GM21528 (cell line): ENCODE data around the gene MGA.

Source experiments
- ATAC-seq: cut with Tn5 transposase; IDR thresholded peaks from one replicate; pipeline ENCODE4 v1.9.1; 2021; ENCODE audit warnings: mild to moderate bottlenecking, moderate library complexity; ENCODE audit not compliant: unreplicated experiment, low FRiP score

The MGA gene

GRCh38 chr15:41656188-41656587, 4.0 kb upstream of the MGA start:
- ATAC-seq: no peak

DNA sequence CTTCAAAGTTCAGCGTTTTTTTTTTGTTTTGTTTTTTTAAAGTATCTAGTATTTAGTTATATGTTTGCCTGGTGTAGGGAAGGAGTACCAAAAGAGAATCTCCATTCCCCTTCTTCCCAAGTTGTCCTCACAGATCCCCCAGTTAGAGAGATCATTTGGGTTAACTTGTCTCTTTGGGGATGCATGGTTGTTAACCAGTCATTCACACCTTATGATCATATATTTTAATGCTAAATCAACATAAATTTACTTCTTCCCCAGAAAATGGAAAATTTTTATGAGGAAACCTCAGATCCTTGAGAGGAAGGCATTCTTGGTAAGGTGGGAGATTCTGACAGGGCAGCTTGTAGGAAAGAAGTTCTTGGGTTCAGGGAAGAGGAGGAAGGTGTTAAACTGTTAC, 1.5 kb upstream of the MGA start:
- ATAC-seq: no peak

GRCh38 chr15:41659190-41659589, 1.0 kb upstream of the MGA start:
- ATAC-seq: no peak

DNA sequence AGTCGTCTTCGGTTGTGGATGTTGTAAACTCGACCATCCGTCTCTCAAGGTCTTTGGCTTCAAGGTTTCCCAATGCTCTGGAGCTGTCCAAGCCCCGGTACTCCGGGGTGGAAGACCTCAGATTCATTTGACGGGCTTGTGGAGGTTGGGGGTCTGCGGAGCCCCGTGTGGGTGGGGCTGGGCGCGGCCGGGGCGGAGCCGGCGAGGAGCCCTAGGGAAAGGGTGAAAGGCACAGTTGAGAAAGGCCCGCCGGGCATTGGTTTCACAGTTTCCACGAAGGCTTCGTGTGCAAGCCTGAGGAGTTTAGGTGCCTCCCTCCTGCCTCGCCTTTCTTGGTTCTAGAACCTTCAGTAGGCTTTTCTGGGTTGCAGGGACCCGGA, 360 bp upstream of the MGA start:
- no peak for ATAC-seq

DNA sequence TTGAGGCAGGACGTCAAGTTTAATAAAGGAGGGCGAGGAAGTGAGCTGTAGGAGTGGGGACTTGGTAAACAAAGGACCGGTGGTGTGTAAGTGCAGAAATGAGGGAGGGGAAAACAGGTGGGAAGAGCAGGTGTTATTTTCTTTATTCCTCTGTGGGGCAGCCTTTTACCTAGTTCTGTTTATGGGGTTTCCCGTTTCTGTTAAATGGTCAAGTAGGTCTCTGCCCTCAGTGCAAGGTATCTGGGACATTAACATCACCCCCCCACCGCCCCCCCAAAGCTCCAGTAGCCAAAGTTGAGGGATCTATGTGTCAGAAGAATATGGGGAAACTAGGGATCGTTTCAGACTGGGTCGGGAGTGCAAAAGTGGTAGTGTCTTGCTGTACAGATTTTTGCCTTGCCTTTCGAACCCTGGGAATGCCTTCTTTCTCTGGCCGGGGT, 893 bp downstream of the MGA start:
- no peak for ATAC-seq

DNA sequence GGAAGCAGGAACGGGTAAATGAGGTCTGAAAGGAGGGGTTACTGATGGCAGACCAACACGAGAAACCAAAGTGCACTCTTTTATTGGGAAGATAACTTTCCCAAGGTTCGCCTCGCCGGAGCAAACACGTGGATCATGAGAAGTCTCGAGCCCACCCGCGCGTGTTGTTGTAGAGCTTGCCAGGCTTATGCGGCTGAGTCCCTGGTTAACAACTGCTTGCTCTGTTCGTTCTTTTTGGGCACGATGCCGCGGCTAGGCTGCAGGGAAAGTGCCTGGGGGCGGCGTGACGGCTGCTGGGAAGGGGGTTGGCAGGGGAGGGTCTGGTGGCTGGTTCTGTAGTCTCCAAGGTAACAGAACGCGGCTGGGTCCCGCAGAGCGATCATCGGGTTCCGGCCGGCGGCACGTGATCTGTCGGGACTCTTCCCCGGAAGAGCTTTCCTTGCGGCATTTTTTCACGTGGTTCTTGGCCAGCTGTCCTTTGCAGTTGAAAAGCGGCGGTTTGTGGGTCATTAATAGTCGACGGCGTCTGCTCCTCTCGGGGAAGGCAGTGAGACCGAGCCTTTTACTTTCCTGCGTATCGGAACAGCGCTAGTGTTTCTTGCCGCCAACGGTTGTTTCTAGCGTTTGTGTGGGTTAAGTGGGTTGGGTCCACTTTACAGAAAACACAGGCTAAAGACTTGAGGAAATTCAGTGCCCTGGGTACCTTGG, 1.5 kb downstream of the MGA start:
- no peak for ATAC-seq

GRCh38 chr15:41666353-41666920, 6.2 kb downstream of the MGA start:
- ATAC-seq: no peak

GRCh38 chr15:41669701-41670100, 9.5 kb downstream of the MGA start:
- ATAC-seq: no peak

DNA sequence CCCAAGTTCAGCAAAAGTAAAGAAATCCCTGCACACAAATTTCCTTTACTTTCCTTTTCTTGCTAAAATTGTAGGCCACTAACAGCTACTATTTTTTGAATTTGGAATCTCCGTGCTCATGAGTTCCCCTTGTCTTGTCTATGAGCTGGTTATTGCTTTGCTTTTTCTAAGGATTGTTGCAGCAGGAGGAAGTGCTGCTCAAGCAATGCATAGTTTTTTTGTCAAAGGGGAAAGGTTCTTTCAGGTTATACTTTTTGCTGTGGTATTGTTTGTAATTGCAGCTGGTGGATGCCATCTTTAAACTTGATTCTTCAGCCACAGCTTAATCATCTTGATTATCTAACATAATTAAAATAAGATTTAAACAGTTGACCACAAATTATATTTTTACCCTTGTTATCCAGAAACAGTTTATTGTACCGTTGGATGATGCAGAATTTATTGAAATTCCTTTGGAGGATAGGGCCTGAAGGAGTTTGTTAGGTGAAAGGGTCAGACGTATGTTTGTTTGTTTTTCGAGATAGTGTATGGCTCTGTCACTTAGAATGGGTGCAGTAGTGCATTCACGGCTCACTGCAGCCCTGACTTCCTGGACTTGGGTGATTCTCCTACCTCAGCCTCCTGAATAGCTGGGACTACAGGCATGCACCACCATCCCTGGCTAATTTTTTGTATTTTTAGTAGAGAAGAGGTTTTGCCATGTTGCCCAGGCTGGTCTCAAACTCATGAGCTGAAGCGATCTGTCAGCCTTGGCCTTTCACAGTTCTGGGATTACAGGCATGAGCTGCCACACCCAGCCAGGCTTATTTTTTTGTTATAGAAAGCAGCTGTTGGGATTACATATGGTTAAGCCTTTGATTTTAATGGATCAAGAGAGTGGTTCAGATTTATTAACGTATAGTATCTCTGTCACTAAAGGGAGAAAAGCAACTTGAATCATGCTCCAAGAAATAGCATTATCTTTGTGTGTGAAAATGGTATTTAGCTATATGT, 11.7 kb downstream of the MGA start:
- no peak for ATAC-seq

DNA sequence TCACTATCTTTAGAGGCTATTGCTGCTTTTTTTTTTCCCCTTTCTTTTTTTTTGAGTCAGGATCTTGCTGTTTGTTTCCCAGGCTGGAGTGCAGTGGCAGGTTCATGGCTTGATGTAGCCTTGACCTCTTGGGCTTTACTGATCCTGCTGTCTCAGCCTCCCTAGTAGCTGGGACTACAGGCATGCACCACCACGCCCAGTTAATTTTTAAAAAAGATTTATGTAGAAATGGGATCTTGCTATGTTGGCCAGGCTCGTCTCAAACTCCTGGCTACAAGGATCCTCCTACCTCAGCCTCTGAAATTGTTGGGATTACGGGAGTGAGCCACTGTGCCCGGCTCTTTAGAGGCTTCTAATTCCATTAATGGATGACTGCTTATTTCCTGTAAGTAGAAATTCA, 15.1 kb downstream of the MGA start:
- ATAC-seq: no peak

DNA sequence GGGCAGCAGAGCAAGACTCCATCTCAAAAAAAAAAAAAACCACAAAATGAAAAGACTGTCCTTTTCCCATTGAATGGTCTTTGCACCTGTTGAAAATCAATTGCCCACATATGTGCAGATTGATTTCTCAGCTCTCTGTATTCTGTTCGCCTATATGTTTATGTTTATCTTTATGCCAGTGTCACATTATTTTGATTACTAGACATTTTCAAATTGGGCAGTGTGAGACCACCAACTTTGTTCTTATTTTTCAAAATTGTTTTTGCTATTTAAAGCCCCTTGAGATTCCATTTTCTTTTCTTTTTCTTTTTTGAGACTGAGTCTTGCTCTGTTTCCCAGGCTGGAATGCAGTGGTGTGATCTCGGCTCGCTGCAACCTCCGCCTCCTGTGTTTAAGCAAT, 18.5 kb downstream of the MGA start:
- no peak for ATAC-seq

- ATAC-seq: no peak
These were observed 23.8 kb downstream of the MGA start for GRCh38 chr15:41683955-41684354.

DNA sequence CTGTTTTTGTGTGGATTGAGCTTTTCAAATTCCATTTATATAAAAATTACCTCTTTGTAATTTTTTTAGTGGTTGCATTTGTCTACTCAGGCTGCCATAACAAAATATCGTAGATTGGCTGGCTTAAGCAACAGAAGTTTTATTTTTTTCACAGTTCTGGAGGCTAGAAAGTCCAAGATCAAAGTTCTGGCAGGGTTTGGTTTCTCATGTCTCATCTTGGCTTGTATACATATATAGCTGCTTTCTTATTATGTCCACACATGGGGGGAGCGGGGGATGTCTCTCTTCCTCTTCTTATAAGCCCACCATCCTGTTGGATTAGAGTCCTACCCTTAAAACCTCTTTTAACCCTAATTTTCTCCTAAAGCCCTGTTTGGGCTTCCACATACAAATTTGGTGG, 28.5 kb downstream of the MGA start:
- ATAC-seq: no peak

DNA sequence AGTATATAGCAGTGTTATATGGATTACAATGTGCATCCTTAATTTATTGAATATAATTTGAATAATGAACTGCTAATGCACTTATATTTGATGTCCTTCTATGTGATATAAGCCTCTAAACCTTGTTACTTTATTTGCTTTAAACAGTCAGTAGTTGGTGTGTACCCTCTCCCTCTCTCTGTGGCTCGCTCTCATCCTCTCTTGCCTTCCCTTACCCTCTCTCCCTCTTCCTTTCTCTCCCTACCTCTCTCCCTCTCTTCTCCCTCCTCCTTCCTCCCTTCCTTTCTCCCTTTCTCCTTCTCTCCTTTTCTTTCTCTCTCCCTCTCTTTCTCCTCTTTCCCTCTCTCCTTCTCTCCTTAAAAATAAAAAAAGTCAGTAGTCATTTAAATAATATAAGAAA, 28.9 kb downstream of the MGA start:
- no peak for ATAC-seq

DNA sequence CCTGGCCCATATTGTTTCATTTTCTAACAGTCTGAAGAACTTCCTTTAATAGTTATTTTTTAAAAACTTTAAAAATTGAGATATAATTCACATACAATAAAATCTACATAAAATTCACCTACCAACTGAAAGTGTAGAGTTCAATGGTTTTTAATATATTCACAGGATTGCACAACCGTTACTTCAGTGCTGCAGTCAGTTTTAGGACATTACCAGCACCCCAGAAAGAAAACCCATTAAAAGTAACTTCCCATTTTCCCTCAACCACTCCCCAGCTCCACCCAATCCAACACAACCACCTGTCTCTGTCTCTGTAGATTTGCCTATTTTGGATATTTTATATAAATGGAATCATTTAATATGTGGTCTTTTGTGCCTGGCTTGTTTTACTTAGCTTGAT, 29.6 kb downstream of the MGA start:
- no peak for ATAC-seq

GRCh38 chr15:41690636-41691035, 30.4 kb downstream of the MGA start:
- no peak for ATAC-seq

DNA sequence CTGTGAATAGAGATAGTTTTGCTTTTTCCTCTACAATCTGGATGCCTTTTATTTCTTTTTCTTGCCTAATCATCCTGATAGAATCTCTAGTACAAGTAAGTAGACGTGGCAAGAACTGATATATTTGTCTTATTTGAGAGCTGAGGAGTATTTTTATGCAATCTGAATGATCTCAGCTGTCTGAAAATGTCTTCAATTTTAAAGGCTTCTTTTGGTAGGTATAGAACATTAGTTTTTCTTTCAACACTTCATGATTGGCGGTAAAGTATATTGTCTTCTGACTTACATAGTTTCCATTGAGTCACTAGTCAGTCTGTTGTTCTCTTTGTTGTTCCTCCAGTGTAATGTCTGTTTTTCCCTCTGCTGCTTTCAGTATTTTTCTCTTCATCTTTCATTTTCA, 31.3 kb downstream of the MGA start:
- ATAC-seq: no peak

GRCh38 chr15:41692049-41692448, 31.8 kb downstream of the MGA start:
- no peak for ATAC-seq

DNA sequence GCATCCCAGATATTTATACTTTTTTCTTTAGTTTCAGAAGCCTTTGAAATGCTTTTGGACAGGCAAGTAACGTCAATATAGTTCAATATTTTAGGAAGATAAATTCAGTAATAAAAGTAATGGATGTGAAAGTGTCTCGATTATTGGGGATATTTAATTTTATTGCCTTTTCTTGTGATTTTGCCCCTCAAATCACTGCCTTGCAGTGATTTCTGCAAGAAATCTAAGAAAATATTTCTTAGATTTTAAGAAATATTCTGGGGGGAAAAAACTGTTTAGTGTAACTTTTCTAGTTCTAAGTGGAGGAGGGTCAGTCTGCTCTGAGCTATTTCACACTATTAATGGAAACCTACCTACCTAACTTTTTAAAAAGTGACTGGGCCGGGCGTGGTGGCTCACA, 33.6 kb downstream of the MGA start:
- no peak for ATAC-seq

- peak; percentile 82 for ATAC-seq
These were observed 35.7 kb downstream of the MGA start for GRCh38 chr15:41695750-41696436.

- ATAC-seq: no peak
These were observed 38.6 kb downstream of the MGA start for GRCh38 chr15:41698779-41699178.
